ENCODE results near the gene OR2A42.
"Not testable (repeated sequence)": the region's sequence is repeated elsewhere in the genome, so short reads cannot be mapped to it uniquely, and the experiment has no call there.

Gene OR2A42

GRCh38 chr7:144239365-144239764 lies at the start of gene OR2A42:
TSS of gene OR2A42 (minus strand) at chr7:144239605. CDS start at chr7:144232843, 6,762 bp downstream.
- DNase-seq (ENCODE audit: low read depth) = not testable (repeated sequence)

GRCh38 chr7:144287171-144287784 lies 47.9 kb upstream of the OR2A42 start:
- not testable (repeated sequence) for DNase-seq (ENCODE audit: low read depth)

GRCh38 chr7:144283716-144284115 lies 44.3 kb upstream of the OR2A42 start:
- not testable (repeated sequence) for DNase-seq (ENCODE audit: low read depth)

- not testable (repeated sequence) for DNase-seq (ENCODE audit: low read depth)
These were observed 43.1 kb upstream of the OR2A42 start for GRCh38 chr7:144282490-144282889.

- not testable (repeated sequence) for DNase-seq (ENCODE audit: low read depth)
These were observed 42.6 kb upstream of the OR2A42 start for GRCh38 chr7:144281981-144282380.

- not testable (repeated sequence) for DNase-seq (ENCODE audit: low read depth)
These were observed 40.6 kb upstream of the OR2A42 start for GRCh38 chr7:144280010-144280409.

- DNase-seq (ENCODE audit: low read depth) = not testable (repeated sequence)
These were observed 35.9 kb upstream of the OR2A42 start for GRCh38 chr7:144275281-144275680.

- DNase-seq (ENCODE audit: low read depth) = not testable (repeated sequence)
These were observed 29.8 kb upstream of the OR2A42 start, which contains the start of gene CTAGE8 for GRCh38 chr7:144269188-144269587. TSS of gene CTAGE8 (minus strand) at chr7:144269288. CDS start at chr7:144269250, 38 bp downstream.

- DNase-seq (ENCODE audit: low read depth) = not testable (repeated sequence)
These were observed 25.3 kb upstream of the OR2A42 start, which contains the start of gene OR2A7 for GRCh38 chr7:144264692-144265091. TSS of gene OR2A7 (minus strand) at chr7:144264792. CDS start at chr7:144259628, 5,164 bp downstream.

- DNase-seq (ENCODE audit: low read depth) = not testable (repeated sequence)
These were observed 22.7 kb upstream of the OR2A42 start for GRCh38 chr7:144262128-144262527.

- not testable (repeated sequence) for DNase-seq (ENCODE audit: low read depth)
These were observed 19.7 kb upstream of the OR2A42 start for GRCh38 chr7:144259067-144259466.

- no peak for DNase-seq (ENCODE audit: low read depth)
These were observed 16.7 kb upstream of the OR2A42 start for GRCh38 chr7:144256112-144256511.

- no peak for DNase-seq (ENCODE audit: low read depth)
These were observed 16.1 kb upstream of the OR2A42 start for GRCh38 chr7:144255471-144255897.

GRCh38 chr7:144252307-144252706 lies 12.9 kb upstream of the OR2A42 start:
- DNase-seq (ENCODE audit: low read depth) = not testable (repeated sequence)

- not testable (repeated sequence) for DNase-seq (ENCODE audit: low read depth)
These were observed 8.4 kb upstream of the OR2A42 start for GRCh38 chr7:144247674-144248330.

- not testable (repeated sequence) for DNase-seq (ENCODE audit: low read depth)
These were observed 7.6 kb upstream of the OR2A42 start for GRCh38 chr7:144246967-144247366.

- not testable (repeated sequence) for DNase-seq (ENCODE audit: low read depth)
These were observed 6.0 kb upstream of the OR2A42 start for GRCh38 chr7:144245372-144245771.

GRCh38 chr7:144238530-144239082 lies 799 bp downstream of the OR2A42 start:
- DNase-seq (ENCODE audit: low read depth) = not testable (repeated sequence)

- DNase-seq (ENCODE audit: low read depth) = not testable (repeated sequence)
These were observed 6.4 kb downstream of the OR2A42 start for GRCh38 chr7:144233039-144233438.

GRCh38 chr7:144231027-144231426 lies 8.4 kb downstream of the OR2A42 start:
- not testable (repeated sequence) for DNase-seq (ENCODE audit: low read depth)

- not testable (repeated sequence) for DNase-seq (ENCODE audit: low read depth)
These were observed 10.6 kb downstream of the OR2A42 start for GRCh38 chr7:144228810-144229209.

- DNase-seq (ENCODE audit: low read depth) = not testable (repeated sequence)
These were observed 12.5 kb downstream of the OR2A42 start for GRCh38 chr7:144226866-144227265.

GRCh38 chr7:144223675-144224074 lies 15.7 kb downstream of the OR2A42 start:
- not testable (repeated sequence) for DNase-seq (ENCODE audit: low read depth)
